ENCODE data around the gene DDX46.

DDX46 gene

GRCh38 chr5:134735243-134735642 lies 23.3 kb upstream of the DDX46 start:
- DNase-seq (ENCODE audit: extremely low read depth, low read depth): no peak
- H3K4me3 ChIP-seq (replicated peaks; ENCODE audit: low read depth, low read length): no peak overlapping the region
- TF ChIP-seq CTCF (IDR thresholded peaks at IDR 0.05; ENCODE audit: low read depth, low read length, missing control alignments): no peak

- no peak for TF ChIP-seq CTCF (IDR thresholded peaks at IDR 0.05; ENCODE audit: low read depth, low read length, missing control alignments)
- DNase-seq (ENCODE audit: extremely low read depth, low read depth): no peak
- H3K4me3 ChIP-seq (replicated peaks; ENCODE audit: low read depth, low read length): no peak overlapping the region
Measured at GRCh38 chr5:134736173-134736812, 22.3 kb upstream of the DDX46 start.

- peak; percentile 57 for TF ChIP-seq CTCF (IDR thresholded peaks at IDR 0.05; ENCODE audit: low read depth, low read length, missing control alignments)
- H3K4me3 ChIP-seq (replicated peaks; ENCODE audit: low read depth, low read length): peak within 1 kb of the TSS; percentile 71
- peak; percentile 91 for DNase-seq (ENCODE audit: extremely low read depth, low read depth)
Measured at GRCh38 chr5:134738133-134738962, 20.2 kb upstream of the DDX46 start, which contains the start of gene CAMLG. CAMLG (plus strand) TSS chr5:134738548; CDS start chr5:134738621, 73 bp downstream.

- H3K4me3 ChIP-seq (replicated peaks; ENCODE audit: low read depth, low read length): peak overlapping the region; percentile 71
- DNase-seq (ENCODE audit: extremely low read depth, low read depth): no peak
Measured at GRCh38 chr5:134738963-134739661, 19.5 kb upstream of the DDX46 start.

GRCh38 chr5:134741052-134741451 lies 17.5 kb upstream of the DDX46 start:
- TF ChIP-seq CTCF (IDR thresholded peaks at IDR 0.05; ENCODE audit: low read depth, low read length, missing control alignments): no peak
- DNase-seq (ENCODE audit: extremely low read depth, low read depth): no peak
- H3K4me3 ChIP-seq (replicated peaks; ENCODE audit: low read depth, low read length): no peak overlapping the region

More at GRCh38 chr5:134738963-134739661, 19.5 kb upstream of the DDX46 start:
- TF ChIP-seq CTCF (IDR thresholded peaks at IDR 0.05; ENCODE audit: low read depth, low read length, missing control alignments): no peak

- no peak for TF ChIP-seq CTCF (IDR thresholded peaks at IDR 0.05; ENCODE audit: low read depth, low read length, missing control alignments)
- H3K4me3 ChIP-seq (replicated peaks; ENCODE audit: low read depth, low read length): no peak overlapping the region
- no peak for DNase-seq (ENCODE audit: extremely low read depth, low read depth)
Measured at GRCh38 chr5:134742134-134742533, 16.4 kb upstream of the DDX46 start.
